Retinal pigment epithelial cell (primary cell): ENCODE data around the gene ACOX3.

Experiments
- DNase-seq: peaks from one replicate; pipeline ENCODE4 v3.0.0-alpha.2; 2010; ENCODE audit warnings: low read depth
- H3K4me3 ChIP-seq: 2 replicates; pipeline ENCODE4 v1.5.1; 2011; ENCODE audit warnings: mild to moderate bottlenecking, low read length, control low read depth, moderate library complexity
- TF ChIP-seq, protein P1 (sequence below): conservative IDR thresholded peaks from 2 replicates; pipeline ENCODE4 v1.5.1; 2011; ENCODE audit warnings: low read depth, low read length, control low read depth, inconsistent platforms

Gene ACOX3

DNA sequence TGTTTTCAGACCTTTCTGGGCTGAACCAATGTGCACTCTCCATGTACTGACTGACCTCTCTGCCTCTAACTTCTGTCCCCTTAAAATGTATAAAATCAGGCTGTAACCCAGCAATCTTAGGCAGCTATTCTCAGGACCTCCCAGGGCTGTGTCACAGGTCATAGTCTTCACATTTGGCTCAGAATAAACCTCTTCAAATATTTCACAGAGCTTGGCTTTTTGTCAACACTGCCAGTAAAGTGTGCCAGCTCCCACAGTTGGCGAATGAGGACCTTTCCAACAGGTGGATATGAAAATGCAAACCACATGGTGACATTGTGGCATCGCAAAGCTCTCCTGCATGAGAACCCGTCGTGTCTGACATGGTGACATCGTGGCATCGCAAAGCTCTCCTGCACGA is 76.4 kb downstream of the ACOX3 start:
- no peak for DNase-seq
- no peak overlapping the region for H3K4me3 ChIP-seq
- TF ChIP-seq, protein P1, sequence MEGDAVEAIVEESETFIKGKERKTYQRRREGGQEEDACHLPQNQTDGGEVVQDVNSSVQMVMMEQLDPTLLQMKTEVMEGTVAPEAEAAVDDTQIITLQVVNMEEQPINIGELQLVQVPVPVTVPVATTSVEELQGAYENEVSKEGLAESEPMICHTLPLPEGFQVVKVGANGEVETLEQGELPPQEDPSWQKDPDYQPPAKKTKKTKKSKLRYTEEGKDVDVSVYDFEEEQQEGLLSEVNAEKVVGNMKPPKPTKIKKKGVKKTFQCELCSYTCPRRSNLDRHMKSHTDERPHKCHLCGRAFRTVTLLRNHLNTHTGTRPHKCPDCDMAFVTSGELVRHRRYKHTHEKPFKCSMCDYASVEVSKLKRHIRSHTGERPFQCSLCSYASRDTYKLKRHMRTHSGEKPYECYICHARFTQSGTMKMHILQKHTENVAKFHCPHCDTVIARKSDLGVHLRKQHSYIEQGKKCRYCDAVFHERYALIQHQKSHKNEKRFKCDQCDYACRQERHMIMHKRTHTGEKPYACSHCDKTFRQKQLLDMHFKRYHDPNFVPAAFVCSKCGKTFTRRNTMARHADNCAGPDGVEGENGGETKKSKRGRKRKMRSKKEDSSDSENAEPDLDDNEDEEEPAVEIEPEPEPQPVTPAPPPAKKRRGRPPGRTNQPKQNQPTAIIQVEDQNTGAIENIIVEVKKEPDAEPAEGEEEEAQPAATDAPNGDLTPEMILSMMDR, result no peak

DNA sequence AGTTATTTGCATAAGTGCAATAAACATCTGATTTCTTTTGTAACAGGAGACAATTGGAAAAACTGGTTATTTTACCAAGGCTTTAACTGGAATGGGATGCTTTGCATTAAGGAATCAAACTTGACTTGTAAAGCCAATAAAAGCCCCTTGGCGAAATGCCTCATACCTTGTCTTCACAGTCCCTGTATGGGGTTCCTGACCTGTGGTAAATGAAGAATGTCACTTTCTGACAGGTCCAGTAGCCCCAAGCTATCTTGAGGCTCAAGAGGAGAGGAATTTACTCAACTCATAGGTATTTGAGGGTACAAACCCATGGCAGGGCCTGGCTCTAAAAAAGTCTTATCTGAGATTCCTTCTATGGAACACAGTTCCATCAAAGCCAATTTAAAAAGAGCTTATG is 78.0 kb downstream of the ACOX3 start:
- DNase-seq, result no peak
- TF ChIP-seq, protein P1, result no peak
- H3K4me3 ChIP-seq, result no peak overlapping the region

DNA sequence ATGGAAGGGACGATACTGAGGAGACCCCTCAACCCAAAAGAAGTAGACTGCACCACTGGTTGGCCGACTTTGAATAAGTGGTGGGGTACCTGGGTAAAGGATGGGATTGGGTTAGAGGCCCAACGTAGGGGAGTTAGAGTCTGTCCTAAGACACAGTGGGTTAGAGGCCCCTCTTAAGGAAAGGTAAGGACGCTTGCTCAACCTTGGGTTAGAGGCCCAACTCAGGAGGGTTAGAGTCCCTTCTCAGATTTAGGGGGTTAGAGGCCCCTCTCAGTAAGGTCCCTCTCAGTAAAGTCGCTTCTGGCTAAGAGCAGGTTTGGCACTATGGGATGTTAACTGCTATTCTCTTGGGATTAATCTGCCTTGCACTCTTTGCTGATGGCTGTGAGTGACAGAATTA is 81.3 kb downstream of the ACOX3 start:
- no peak for DNase-seq
- no peak overlapping the region for H3K4me3 ChIP-seq

GRCh38 chr4:8356856-8357255 is 83.7 kb downstream of the ACOX3 start:
- TF ChIP-seq, protein P1, result no peak
- H3K4me3 ChIP-seq, result no peak overlapping the region
- no peak for DNase-seq

More for the DNA sequence above, 81.3 kb downstream of the ACOX3 start:
- TF ChIP-seq, protein P1, result no peak

DNA sequence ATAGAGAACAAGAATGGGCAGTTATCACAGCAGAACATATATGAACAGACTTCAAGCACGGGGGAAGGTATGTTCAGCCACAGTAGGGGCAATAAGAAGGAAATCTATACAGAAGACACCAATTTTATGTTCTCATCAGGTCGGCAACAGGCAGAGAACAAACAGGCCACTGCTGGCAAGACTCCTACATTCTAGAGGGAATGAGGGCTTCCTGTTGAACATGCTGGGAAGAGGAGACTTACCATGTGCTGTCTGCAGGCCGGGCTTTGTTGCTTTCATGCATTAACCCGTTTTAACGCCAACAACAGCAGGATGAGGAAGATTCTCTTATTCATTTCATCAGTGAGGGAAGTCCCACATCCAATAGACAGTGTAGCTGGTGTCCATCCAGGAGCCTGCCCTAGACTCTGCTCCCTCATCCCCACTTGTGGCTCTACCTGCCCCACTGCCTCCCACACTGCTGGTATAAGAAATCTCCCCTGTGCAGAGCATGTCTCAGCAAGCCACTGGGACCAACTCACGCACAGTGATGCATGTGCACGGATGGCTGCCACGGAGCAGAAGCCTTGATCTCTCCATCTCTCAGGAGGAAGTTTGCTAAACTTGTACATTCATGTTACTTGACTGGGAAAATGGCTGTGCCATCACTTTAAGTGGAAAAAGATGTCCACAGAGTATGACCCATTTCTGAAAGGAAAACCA is 84.5 kb downstream of the ACOX3 start:
- no peak for DNase-seq
- TF ChIP-seq, protein P1, result no peak
- H3K4me3 ChIP-seq, result no peak overlapping the region

- no peak for DNase-seq
- TF ChIP-seq, protein P1, result no peak
- H3K4me3 ChIP-seq, result no peak overlapping the region
These were observed 85.2 kb downstream of the ACOX3 start for GRCh38 chr4:8355306-8355705.

GRCh38 chr4:8353912-8354453 is 86.5 kb downstream of the ACOX3 start:
- TF ChIP-seq, protein P1, result no peak
- no peak overlapping the region for H3K4me3 ChIP-seq
- no peak for DNase-seq
